Fibroblast of peridontal ligament (primary cell): ENCODE data around the gene C11orf97.
"Not testable (repeated sequence)": the region's sequence is repeated elsewhere in the genome, so short reads cannot be mapped to it uniquely, and the experiment has no call there.

Experiments used
- DNase-seq: peaks from one replicate; pipeline ENCODE4 v3.0.0-alpha.2; 2010; ENCODE audit errors: extremely low read depth

Gene C11orf97

GRCh38 chr11:94511932-94512781 lies at the start of gene C11orf97:
TSS of gene C11orf97 (plus strand) at chr11:94512461. CDS start at chr11:94512529, 68 bp downstream.
- peak; percentile 30 for DNase-seq

GRCh38 chr11:94469416-94469815 lies 42.8 kb upstream of the C11orf97 start:
- no peak for DNase-seq

DNA sequence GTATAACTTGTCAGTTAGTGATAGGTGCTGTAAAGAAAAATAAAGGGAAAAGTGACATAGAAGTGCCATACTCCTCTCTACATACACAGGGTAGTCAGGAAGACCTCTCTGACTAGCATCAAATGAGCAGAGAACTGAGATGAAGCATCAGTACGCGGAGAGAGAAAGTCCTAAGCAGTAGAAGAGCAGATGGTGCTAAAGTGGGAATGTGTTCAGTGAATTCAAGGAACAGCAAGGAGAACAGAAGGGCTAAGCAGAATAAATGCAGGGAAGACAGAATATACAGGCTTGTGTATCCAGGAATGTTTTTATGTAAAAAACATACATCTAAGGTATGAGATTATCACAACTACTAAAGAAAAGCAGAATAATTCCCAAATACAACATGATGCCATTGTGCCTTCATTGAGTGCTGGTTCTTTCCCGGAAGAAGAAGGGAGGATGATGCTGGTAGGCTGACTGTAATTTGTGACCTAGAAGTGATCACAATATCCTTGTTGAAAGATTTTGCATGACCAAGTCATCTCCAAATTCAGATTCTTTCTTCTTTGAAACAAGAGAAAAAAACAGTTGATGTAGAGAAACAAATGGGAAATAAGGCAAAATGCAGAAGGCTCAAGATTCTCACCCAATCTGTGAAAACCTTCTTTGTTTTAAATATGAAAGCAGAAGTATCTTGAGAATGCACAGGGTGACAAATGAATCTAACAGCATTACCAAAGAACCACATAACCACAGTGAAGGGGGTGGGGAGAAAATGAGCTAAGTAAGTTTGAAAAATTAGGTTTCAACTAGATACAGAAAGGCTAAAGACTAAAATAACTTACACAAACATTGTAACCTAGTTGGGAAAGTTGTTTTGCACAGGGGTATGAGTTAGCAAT lies 39.1 kb upstream of the C11orf97 start:
- peak; percentile 3 for DNase-seq

GRCh38 chr11:94477624-94478023 lies 34.6 kb upstream of the C11orf97 start:
- DNase-seq = no peak

DNA sequence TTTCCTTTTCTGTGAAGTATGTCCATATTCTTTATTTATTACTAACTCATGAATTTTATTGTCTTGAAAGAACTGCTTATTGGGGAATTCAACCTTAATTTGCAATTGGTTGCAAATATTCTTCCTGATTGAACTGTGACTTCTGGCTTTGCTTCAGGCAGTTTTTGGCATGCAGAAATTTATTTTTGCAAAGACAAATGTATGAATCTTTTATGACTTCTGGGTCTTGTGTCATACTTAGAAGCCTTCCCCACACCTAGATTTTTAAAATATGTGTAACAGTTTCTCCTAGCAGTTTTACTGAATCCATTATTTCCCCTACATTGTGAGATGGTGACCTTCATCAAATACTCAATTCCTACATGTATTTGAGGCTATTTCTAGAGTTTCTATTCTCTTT lies 30.9 kb upstream of the C11orf97 start:
- DNase-seq = no peak

GRCh38 chr11:94486068-94486467 lies 26.2 kb upstream of the C11orf97 start:
- DNase-seq = no peak

GRCh38 chr11:94493281-94494125 lies 18.8 kb upstream of the C11orf97 start, which contains the start of the genes ANKRD49 and MRE11:
TSS of gene ANKRD49 (plus strand) at chr11:94493984. CDS start at chr11:94496694, 2,710 bp downstream.
TSS of gene MRE11 (minus strand) at chr11:94493844. CDS start at chr11:94492801, 1,043 bp downstream.
- peak; percentile 98 for DNase-seq

- DNase-seq = peak; percentile 27
These were observed 18.1 kb upstream of the C11orf97 start for GRCh38 chr11:94494126-94494680.

DNA sequence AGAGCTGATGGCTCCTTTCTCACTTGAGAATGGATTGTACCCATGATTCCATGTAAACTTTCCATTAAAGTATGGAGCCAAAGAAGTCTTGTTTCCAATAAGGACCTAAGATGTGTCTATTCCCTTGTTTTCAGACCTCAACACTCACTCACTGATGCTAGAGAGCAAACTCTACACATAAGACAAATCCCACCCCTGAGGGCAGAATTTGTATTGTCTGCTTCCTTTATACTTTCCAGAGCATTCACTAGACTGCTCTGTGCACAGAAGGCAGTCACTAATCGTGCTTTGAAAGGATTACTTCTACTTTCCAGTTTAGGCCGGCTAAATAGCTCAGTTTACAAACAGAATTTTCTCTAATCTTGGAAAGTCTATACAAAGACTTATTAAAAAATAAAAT lies 12.1 kb upstream of the C11orf97 start:
- DNase-seq = no peak

GRCh38 chr11:94501522-94501921 lies 10.7 kb upstream of the C11orf97 start:
- no peak for DNase-seq

- DNase-seq = peak; percentile 87
These were observed 7.5 kb upstream of the C11orf97 start for GRCh38 chr11:94504689-94505293.

DNA sequence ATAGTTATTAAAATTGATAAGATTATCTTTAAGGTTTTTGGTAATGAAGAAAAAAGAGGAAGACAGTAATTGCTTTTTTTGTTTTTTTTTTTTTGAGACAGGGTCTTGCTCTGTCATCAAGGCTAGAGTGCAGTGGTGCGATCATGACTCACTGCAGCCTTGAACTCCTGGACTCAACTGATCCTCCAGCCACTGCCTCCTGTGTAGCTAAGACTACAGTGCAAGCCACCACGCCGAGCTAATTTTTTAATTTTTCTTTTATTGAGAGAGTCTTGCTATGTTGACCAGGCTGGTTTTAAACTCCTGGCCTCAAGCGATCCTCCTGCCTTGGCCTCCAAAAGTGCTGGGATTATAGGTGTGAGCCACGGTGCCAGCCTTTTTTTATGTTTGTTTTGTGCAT lies 5.7 kb upstream of the C11orf97 start:
- not testable (repeated sequence) for DNase-seq

- no peak for DNase-seq
These were observed 4.8 kb upstream of the C11orf97 start for GRCh38 chr11:94507485-94507884.

DNA sequence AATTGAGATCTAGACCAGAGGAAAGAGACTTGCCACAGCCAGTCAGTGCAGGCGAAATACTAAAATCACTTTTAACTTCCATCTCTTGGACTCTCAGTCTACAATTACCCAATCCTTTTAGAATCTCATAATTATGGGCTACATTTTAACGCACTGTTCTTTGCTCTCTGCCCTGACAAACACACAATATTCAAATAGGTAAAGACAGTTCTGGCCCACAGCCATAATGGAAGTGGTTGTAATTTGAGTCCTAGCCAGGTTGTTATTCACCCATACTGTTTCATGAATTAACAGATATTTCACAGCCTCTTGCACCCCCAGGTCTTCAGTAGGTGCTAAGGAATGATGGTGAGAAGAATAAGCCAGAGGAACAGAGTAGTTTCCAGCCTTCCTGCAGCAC lies 830 bp downstream of the C11orf97 start:
- DNase-seq = no peak

DNA sequence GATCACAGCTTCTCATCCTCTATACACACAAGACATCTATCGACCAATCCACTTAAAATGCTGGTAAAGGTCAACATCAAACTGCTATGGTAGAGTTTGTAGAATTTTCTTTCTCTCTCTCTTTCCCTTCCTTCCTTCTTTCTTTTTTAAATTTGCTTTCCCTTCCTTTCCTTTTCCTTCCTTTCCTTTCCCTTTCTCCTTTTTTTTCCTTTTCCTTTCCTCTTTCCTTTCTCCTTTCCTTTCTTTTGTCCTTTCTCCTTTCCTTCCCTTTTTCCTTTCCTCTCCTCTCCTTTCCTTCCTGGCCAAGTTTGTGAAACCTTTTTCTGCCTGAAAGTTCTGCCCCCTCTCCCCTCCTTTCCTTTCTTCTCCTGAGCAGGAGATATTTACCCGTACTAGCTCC lies 3.1 kb downstream of the C11orf97 start:
- no peak for DNase-seq

- no peak for DNase-seq
These were observed 4.5 kb downstream of the C11orf97 start for GRCh38 chr11:94516725-94517124.

- no peak for DNase-seq
These were observed 6.0 kb downstream of the C11orf97 start for GRCh38 chr11:94518300-94518699.

DNA sequence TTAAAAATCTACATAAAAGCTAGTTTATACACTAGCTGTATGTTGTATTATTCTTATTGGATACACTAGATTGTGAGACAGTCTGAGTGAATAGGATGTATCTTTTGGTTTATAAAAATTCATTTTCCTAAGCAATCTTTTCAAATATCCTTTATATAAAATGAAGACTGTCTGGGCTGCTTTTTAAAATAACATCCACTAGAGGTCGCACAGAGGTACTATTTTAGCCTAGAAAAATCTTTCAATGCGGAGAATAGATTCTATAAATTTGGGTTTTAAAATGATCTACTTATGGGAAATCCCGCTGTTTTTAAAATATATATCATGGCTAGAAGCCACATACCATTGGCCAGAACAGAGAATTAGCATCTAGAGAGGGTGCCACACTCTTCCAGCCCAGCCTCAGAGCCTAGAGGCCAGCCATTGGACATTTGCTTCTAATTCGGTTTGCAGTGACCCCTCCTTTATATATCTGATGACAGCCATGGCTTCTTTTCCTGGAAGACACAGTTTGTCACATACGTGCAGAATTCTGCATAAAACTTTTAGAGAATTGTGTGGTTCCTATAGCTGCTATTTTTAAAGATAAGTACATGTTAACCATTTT lies 7.3 kb downstream of the C11orf97 start:
- peak; percentile 66 for DNase-seq

GRCh38 chr11:94521684-94522083 lies 9.4 kb downstream of the C11orf97 start:
- DNase-seq = no peak

GRCh38 chr11:94524341-94524740 lies 12.1 kb downstream of the C11orf97 start:
- no peak for DNase-seq
